BJ (cell line): Measurements from ENCODE around the gene ACSS2. TPM values are rescaled to one million over a fixed set of nuclear protein-coding genes. Genes with fewer than 3 reads are reported as not detected.
"Not testable (repeated sequence)": the region's sequence is repeated elsewhere in the genome, so short reads cannot be mapped to it uniquely, and the experiment has no call there.

Source experiments
- CTCF ChIA-PET: fragments of 350-600 bp; formaldehyde crosslinking; extraction: SDS; loops from one replicate; lab custom pipeline; 2021; ENCODE audit warnings: antibody characterized with exemption, inconsistent platforms; lab: Yijun Ruan, JAX
- POLR2A ChIA-PET: fragments of 300-600 bp; sonication (Branson Sonifier 250); formaldehyde crosslinking; extraction: SDS; loops from one replicate; lab custom pipeline; 2021; ENCODE audit warnings: antibody characterized with exemption; lab: Charles Lee
- DNase-seq: peaks from one replicate; pipeline ENCODE4 v3.0.0-alpha.2; 2011; ENCODE audit warnings: low read depth
- H3K27me3 ChIP-seq: 2 replicates; pipeline ENCODE4 v1.6.0; 2011; ENCODE audit warnings: low read length; ENCODE audit not compliant: control insufficient read depth, insufficient read depth
- H3K36me3 ChIP-seq: 2 replicates; pipeline ENCODE4 v1.5.1; 2011; ENCODE audit warnings: low read length; ENCODE audit not compliant: control insufficient read depth, insufficient read depth
- H3K4me3 ChIP-seq: 2 replicates; pipeline ENCODE4 v1.5.1; 2011; ENCODE audit warnings: low read depth, mild to moderate bottlenecking, control low read depth, low read length
- polyA plus RNA-seq: library from polyadenylated mRNA; depleted of rRNA; stranded (reverse); fragments of >200 nt; gene quantifications from 2 replicates; pipeline ENCODE4 v1.2.3, GENCODE V29; 2011
- TF ChIP-seq, protein P1 (sequence below): IDR thresholded peaks from 2 replicates; pipeline ENCODE4 v1.5.1; 2011; ENCODE audit warnings: low read depth, mild to moderate bottlenecking, control low read depth, inconsistent platforms, low read length, moderate library complexity; ENCODE audit not compliant: insufficient read depth

ACSS2 gene
- polyA plus RNA-seq, 1 experiment: 32.1 TPM

DNA sequence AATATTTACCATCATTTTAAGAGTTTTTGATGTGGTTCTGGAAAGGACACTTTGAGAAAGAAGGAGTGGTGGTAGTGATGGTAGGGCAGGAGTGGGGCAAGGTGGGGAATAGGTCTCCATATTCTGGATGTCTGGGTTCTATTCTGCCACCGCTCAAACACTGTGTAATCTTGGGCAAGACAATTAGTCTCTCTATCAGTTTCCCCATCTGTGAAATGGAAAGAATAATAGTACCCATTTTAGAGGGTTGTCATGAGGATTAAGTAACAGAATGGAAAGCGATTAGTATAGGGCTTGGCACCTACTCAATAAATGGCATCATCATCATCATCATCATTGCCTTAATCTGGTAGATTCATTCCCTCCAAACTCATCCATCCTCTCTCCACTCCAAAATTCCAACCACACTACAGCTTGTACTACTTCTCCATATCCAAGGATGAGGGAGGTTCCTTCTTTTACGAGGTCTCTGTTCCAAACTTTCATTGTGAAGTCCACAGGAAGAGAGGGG lies 2.8 kb upstream of the ACSS2 start:
- no peaks in the 10 kb centered on the region for H3K27me3 ChIP-seq
- ChIA-PET POLR2A (no interaction called here), CTCF (interaction anchor here (0.7 to 5.1 kb wide), 38 partner anchors 9 to 399 kb away, joined by 3 to 61 read pairs (median 5); partner anchors contain the start of genes GSS, MYH7B and TRPC4AP)
- TF ChIP-seq, protein P1, sequence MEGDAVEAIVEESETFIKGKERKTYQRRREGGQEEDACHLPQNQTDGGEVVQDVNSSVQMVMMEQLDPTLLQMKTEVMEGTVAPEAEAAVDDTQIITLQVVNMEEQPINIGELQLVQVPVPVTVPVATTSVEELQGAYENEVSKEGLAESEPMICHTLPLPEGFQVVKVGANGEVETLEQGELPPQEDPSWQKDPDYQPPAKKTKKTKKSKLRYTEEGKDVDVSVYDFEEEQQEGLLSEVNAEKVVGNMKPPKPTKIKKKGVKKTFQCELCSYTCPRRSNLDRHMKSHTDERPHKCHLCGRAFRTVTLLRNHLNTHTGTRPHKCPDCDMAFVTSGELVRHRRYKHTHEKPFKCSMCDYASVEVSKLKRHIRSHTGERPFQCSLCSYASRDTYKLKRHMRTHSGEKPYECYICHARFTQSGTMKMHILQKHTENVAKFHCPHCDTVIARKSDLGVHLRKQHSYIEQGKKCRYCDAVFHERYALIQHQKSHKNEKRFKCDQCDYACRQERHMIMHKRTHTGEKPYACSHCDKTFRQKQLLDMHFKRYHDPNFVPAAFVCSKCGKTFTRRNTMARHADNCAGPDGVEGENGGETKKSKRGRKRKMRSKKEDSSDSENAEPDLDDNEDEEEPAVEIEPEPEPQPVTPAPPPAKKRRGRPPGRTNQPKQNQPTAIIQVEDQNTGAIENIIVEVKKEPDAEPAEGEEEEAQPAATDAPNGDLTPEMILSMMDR: no peak
- no peak for DNase-seq
- no peak overlapping the region for H3K4me3 ChIP-seq
- no peaks in the 10 kb centered on the region for H3K36me3 ChIP-seq

DNA sequence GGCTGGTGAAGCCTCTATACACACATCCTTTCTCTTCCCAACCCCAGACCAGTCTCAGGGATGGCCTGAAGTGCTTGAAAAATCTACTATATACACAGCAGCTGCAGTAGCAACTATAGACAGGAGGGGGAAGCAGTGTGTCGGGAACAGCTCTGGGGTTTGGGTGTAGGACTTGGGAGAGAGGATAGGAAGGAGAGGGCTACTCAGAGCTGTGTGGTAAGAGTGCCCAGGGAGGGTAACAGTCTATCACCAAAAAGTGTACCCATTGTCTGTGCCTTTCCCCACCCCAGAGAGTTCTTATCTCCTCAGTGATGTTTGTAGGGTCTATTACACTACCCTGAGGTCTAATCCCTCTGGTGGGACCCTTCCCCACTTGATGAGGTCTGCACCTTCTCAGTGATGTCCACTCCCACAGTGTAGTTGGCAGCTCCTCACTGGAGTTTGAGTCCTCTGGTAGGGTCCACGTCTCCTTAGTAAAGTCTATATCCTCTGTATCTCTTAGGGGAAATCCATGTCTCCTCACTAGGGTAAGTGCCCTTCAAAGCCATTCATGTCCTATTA lies 2.2 kb upstream of the ACSS2 start:
- Histone ChIP-seq H3K36me3 (no peaks in the 10 kb centered on the region), H3K4me3 (no peak overlapping the region), H3K27me3 (no peaks in the 10 kb centered on the region)
- peak; percentile 46 for DNase-seq
- TF ChIP-seq, protein P1: peak; percentile 92
- POLR2A ChIA-PET: no interaction called here
- CTCF ChIA-PET: interaction anchor here (0.6 to 5.1 kb wide), 38 partner anchors 9 to 399 kb away, joined by 3 to 61 read pairs (median 5); partner anchors contain the start of genes GSS, MYH7B and TRPC4AP

- ChIA-PET POLR2A (interaction anchor here (0.6 to 0.7 kb wide), 3 partner anchors 50 to 396 kb away, joined by 3 to 26 read pairs (median 23); no protein-coding TSS in a partner anchor), CTCF (interaction anchor here (0.5 to 5.1 kb wide), 13 partner anchors 12 to 125 kb away, joined by 3 to 61 read pairs (median 6); partner anchors contain the start of genes GSS and MYH7B)
- H3K27me3 ChIP-seq: no peaks in the 10 kb centered on the region
- H3K36me3 ChIP-seq: no peaks in the 10 kb centered on the region
- TF ChIP-seq, protein P1: peak; percentile 29; the same call in 1 of the 2 replicates
- H3K4me3 ChIP-seq: peak overlapping the region; percentile 78
- peak; percentile 86 for DNase-seq
Observed at GRCh38 chr20:34875642-34876405, 588 bp upstream of the ACSS2 start.

- TF ChIP-seq, protein P1: no peak
Observed at GRCh38 chr20:34880215-34880850, 3.9 kb downstream of the ACSS2 start.

GRCh38 chr20:34880971-34881370 lies 4.6 kb downstream of the ACSS2 start:
- ChIA-PET CTCF (interaction anchor here (0.6 kb wide), 1 partner anchor 1045 kb away, joined by 4 read pairs; no protein-coding TSS in a partner anchor), POLR2A (interaction anchor here (0.6 to 1.0 kb wide), 2 partner anchors 9 to 10 kb away, joined by 8 to 32 read pairs; no protein-coding TSS in a partner anchor)
- not testable (repeated sequence) for DNase-seq, H3K36me3 ChIP-seq, H3K27me3 ChIP-seq, H3K4me3 ChIP-seq

More at GRCh38 chr20:34880215-34880850, 3.9 kb downstream of the ACSS2 start:
- Histone ChIP-seq H3K36me3 (no peaks in the 10 kb centered on the region), H3K27me3 (no peaks in the 10 kb centered on the region), H3K4me3 (no peak overlapping the region)
- ChIA-PET CTCF (interaction anchor here (0.6 to 1.1 kb wide), 2 partner anchors 53 to 1044 kb away, joined by 3 to 4 read pairs; no protein-coding TSS in a partner anchor), POLR2A (interaction anchor here (0.6 to 1.1 kb wide), 3 partner anchors 10 to 120 kb away, joined by 3 to 32 read pairs (median 8); no protein-coding TSS in a partner anchor)
- no peak for DNase-seq
